GM19238 (cell line): ENCODE measurements around the gene ATXN1.

ENCODE experiments used
- DNase-seq: peaks from one replicate; pipeline ENCODE4 v3.0.0; 2011; ENCODE audit warnings: low spot score; ENCODE audit not compliant: insufficient read length

Gene ATXN1

DNA sequence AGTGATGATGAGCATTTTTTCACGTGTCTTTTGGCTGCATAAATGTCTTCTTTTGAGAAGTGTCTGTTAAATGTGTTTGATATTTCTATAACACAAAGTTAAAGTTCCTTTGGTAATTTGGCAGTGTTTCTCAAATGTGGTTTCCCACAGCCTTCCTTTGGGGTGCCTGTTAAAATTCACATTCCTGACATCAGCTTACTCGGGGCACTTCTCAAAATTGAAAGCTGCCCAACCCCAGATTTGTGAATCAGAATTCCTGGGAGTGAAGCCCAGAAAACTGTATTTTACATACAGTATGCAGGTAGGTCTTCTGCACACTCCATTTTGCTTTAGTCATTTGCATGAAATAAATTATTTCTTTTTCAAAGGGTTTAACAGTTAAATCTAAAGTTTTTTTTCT lies 315.0 kb downstream of the ATXN1 start:
- DNase-seq, result no peak

DNA sequence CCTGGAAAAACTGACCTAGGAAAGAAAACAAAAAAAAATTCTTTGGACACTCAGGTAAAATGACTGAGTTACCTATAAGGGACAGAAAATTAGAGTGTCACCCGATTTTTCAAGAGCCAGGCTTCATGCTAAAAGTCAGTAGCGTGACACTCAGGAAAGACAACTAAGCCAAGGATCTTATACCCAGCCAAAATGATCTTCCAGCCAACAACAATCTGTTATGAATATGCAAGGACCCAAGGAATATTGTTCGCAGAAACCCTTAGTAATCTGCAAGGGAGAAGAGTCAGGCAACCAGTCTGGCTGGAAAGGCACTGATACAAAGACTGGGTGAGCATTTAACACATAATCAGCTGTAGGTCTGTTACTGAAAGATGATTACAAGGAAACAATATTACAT lies 319.2 kb downstream of the ATXN1 start:
- DNase-seq, result no peak

DNA sequence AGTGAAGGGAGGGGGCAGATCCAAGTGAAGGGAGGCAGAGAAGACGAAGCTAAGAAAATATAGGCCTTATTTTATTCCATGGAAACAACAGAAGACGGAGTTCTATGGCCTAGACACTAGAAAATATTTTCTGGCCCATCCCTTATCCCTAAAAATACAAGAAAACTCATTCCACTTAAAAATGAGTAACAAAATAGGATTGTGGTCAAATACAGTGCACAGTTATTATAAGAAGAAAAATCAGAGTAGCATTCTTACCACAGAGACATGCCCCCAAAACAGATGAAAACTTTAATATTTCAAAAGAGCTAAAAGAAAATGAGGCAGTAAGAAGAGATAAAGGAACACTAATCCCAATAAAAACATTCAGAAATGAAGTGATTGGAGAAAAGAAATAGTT lies 320.0 kb downstream of the ATXN1 start:
- no peak for DNase-seq

DNA sequence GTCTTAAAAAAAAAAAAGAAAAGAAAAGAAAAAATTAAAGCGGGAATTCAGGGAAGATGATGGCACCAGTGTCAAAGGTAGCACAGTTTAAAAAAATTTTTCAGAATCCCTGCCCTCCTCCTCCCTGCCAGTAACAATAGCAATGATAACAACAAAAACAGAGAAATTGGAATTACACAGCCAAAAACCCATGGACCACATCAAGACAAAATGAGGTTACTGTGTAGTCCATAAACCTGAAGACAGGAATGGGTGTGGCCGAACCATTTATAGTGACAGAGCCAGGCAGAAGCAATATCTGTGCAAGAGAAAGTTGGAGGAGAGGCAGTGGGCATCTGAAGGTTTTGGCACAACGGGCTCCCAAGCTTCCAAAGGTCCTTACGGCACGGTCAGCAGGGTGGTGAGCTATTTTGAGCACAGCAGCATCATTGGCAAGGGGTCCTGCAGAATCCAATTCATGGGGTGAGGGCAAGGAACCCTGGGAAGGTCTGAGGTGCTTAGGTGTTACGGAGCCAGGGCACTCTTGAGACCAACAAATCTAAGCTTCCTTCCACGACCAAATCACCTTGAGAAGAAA lies 320.5 kb downstream of the ATXN1 start:
- no peak for DNase-seq

DNA sequence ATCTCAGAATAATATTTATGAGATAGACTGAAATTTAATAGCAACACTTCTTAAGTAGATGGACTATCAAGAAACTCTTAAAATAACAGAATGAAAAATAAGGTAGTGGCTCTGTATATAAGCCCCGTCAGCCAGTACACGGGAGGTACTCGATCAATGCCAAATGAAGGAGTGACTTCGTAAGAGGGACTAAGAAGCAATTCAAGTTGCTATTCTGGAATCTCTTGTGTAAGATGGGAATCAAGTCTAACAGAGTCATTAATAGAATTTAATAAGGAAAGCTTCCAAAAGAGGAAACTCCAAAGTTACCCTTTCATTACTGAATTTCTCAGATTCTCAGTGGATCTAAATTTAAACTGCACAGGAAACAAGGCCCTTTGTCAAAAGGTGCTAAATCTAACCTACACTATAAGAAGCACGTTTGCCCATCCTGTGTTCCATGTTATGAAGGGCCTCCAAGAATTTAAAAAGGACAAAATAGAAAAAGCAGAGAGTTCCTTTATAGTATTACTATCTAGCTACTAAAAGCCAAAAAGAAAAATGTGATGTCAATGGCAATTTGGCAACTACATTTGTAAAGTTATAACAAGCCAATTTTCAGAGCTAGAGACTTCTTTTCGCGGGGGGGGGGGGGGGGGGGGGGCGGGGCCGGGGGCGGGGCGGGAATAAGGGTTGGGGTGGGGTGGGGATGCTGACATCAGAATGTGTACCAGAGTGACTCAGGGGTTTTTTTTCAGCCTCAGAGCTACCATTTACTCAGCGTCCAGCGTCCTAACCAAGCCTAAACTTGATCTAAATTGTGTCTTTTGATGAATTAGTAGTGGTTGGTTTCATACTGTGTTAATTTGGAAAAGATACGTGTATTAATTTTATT lies 322.3 kb downstream of the ATXN1 start:
- DNase-seq, result no peak

DNA sequence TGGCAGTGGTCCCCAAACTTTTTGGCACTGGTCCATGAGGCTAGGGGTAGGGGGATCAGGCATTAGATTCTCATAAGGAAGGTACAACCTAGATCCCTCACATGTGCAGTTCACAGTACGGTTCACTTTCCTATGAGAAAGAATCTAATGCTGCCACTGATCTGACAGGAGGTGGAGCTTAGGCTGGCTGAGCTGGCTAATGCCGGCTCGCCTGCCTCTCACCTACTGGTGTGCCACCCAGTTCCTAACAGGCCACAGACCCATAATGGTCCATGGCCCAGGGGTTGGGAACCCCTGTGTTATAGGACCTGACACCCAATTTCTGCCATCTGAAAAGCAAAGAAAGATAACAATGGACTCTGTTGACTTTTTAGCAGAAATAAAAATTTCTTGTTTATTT lies 323.3 kb downstream of the ATXN1 start:
- no peak for DNase-seq

DNA sequence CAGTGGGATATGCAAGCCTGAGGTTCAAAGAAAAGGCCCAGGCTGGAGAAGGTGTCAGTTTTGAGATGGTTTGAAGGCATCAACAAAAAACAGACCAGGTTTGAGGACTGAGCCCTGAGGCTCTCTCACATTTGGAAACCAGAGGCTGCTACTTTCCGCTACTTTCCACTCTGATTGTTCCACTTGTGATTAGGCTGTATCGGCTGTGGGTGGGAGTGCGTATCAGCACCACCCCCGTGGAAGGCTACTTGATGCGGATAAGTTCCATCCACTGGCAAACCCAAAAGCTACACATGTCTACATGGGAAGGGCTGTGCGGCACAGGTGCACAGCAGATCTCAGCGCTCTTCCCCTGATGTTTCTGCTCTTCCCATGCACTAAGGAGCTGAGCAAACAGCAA lies 324.2 kb downstream of the ATXN1 start:
- no peak for DNase-seq

DNA sequence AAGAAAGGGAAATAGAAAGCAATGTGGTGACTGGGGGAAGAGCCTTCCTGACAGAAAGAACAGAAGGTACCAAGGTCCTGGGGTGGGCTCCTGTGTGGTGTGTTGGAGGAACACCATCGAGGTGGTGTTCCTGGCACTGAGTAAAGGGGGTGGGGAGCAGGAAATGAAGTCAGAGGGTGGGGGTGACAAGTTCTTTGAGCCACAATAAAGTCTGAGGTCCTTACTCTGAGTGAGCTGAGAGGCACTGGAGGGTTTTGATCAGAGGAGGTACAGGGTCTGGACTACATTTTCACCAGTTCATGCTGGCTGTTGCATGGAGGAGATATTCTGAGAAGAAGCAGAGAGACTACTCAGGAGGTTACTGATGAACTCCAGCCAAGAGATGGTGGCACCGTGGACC lies 324.7 kb downstream of the ATXN1 start:
- no peak for DNase-seq

DNA sequence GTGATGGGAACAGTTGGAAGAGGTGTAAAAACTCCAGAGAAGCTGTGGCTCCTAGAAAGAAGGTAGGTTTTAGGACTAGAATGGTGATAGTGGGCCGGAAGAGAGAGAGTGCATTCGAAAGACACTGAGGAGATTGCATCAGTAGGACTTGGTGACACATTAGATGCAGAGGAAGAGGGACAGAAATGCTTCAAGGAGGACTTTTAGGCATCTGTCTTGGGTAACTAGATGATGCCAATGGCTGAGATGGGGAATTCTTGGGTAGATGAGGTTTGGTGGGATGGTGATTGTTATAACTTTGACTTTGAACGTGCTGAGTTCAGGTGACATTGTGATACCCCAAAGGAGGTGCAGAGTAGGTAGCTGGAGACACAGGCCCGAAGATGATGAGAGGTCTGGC lies 326.4 kb downstream of the ATXN1 start:
- no peak for DNase-seq

DNA sequence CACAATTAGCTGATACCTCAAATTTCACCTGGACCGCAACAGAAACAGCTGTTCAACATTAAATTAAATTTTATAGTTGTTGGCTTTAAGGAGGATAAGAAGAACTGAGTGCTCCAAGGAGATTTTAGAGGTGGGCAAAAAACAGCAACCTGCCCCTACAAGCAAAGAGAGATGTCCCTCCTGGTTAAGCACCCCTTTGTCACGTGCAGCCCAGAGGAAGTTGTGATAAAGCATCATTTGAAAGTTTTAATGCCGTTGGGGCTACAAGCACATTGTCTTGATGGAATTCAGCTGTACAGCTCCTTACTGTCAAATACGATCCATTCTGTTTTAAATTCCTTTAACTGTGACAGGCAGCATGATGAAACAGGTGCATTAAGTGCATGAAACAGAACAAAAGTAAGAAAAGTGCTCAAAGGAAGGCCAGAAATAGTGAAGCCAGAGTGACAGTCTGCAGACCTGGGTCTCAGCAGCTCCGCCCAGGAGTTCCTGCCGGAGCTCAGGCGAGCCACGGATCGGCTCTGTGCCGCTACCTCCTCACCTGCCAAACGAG lies 327.8 kb downstream of the ATXN1 start:
- DNase-seq, result no peak

DNA sequence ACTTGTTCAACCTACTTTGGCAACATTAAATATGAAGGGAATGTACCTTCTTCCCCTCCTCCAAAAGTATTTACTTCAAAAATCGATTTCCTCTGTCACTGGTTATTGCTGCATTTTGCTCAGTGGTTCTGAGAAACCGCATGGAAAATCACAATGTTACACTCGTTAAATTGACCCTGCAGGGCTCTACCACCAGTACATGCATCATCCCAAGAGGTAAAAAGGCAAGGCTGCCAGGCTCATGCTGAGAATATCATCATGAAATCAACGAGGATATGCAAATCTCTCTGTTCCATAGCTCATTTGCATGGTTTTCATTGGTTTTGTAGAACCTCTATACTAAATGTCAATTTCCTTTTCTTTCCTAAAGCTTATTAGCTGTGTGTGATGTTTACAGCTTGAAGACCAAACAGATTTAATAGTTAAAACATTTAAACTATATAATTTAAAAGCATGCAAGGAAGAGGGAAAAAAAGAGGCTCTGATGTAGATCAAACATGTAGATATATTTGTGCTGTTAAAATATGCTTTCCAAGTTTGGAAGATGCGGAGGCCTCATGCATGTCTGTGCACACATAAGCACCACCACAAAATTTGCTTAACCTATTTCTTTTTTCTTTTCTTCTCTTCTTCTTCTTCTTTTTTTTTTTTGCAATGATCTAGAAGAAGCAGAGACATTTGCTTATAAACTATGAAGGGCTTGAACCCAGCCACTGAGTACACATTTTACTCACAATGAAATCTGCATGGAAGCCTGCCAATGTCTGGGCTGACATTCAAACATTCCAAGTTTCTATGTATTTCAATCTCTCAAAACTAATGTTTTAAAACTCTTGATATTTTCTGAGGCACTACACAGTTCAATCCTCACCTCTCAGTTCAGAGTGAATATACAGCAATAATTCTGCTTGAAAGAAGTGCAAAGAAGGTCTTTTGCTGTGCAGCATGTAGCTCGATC lies 328.9 kb downstream of the ATXN1 start:
- no peak for DNase-seq

DNA sequence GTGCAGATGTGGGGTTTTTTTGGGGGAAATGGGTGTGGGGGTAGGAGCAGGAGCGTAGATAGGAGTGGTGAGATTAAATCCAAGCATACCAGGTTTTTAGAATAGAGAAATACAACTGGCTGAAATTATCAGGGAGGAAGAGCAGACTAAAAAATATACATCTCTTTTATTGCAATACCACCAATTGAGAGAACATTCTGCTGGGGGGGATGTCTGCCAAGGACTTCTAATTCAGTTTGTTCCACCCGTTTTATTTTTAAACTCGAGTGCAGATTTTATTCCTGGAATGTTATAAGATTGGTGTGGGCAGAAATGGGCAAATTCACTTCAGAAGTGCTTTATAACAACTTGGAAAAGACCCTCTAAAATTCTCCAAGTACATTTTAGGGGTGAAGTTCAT lies 330.2 kb downstream of the ATXN1 start:
- DNase-seq, result no peak

DNA sequence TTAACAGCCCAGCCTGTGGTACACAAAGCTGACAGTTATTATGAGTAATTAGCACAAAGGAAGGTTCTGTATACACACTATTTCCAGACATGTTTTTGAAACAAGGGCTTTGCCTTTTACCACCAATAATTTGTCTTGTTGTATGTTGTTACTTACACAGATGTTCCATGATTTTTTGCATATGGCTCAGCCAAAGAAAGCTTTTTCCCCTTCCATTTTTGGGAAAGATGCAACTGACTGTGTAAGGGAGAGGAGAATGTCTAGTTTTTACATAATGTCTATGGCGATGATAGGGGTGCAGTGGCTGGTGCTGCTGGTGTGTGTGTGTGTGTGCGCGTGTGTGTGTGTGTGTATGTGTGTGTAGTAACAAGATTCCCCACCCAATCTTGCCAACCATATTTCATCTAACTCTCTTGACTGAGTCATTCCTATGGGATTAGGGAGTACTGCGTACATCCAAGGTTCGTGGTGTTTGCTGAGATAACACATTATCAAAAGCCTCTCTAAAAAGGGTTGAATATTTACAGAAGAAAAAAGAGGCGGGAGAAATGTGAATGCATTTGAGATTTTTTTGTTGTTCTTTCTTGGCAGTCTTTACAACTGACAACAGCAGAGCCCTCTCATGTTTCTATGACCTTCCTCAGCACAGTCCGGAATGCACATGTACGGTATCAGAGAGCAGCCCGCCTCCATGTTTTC lies 330.7 kb downstream of the ATXN1 start:
- DNase-seq, result no peak

DNA sequence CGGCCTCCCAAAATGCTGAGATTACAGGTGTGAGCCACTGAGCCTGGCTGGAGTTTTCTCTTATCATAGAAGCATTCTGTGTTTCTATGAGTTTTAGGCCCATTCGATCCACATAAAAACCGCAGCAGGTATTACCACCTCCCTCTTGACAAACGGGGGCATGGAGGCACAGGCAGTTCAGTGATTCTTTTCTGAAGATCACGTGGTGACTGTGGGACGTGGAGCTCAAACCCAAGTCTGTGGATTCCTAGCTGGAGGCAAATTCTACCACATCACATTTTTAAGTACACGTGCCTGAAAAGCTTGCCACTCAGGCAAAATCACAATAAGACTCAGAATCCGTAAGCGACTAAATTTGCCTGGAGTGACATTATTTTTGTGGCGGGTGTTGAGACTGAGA lies 331.6 kb downstream of the ATXN1 start:
- no peak for DNase-seq

DNA sequence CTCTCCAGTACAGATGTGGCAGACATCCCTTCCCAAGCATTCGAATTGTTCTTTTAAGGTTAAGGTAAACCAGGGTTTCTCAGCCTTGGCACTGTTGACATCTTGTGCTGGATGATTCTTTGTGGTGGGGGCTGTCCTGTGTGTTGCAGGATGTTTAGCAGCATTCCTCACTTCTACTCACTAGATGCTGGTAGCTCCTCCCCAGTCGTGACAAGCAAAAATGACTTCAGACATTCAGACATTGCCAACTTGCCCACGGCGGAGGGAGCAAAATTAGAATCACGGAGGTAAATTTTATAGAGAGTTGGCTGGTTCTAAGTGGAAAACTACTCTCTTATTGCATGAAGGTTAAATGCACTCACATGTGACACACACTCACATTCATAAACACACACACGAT lies 334.1 kb downstream of the ATXN1 start:
- no peak for DNase-seq

DNA sequence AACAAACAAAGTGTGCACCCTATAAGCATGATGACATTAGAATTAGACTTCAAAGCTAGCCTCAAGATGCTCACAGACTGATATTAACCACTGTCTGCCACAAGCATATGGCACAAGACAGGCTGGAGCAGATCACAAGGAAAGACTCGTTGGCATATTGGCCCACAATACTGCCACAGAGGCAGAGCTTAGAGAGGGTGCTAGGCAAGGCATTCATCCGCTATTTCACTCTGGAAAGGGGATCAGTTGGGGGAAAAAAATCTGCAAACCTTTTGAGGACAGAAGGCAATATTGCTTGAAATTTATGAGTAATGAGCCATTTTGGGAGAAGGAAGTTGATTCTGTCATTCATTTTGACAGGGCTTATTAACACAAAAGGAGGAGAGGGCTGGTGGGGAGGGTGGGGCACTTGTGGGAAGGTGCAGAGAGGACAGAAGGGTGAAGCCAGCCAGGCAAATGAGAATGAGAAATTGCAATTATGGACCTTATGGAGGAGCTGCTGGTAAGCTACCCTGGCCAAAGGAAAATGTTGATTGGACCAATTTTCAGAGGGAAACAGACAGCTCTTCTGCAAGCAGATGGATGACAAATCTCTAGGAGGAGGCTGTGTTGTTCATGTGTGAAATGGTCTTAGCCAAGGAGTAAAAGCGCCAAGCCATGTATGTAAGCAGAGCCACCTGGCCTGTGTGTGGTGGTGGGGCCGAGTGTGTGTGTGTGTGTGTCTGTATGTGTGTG lies 335.2 kb downstream of the ATXN1 start:
- DNase-seq, result no peak

DNA sequence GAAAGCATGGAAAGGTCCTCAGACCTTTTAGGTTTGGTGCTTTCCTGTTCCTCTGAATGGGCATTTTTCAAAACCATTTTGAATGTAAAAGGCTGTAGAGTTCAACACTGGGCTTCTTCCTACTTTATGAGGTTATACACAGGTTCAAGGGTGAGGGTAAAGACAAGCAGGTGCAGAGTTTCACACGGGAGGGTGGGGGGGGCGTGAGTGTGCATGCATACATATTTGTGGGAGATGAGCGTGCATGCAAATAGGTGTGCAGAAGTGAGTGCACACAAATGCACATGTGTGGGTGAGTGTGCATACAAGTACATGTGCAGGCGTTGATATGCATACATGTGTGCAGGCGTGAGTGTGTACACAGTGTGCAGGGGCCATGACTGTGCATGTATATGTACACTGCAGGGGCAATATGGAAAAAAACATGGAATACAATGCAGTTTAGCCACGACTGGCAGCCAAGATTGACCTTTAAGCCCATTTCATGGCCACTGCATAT lies 339.7 kb downstream of the ATXN1 start:
- no peak for DNase-seq

DNA sequence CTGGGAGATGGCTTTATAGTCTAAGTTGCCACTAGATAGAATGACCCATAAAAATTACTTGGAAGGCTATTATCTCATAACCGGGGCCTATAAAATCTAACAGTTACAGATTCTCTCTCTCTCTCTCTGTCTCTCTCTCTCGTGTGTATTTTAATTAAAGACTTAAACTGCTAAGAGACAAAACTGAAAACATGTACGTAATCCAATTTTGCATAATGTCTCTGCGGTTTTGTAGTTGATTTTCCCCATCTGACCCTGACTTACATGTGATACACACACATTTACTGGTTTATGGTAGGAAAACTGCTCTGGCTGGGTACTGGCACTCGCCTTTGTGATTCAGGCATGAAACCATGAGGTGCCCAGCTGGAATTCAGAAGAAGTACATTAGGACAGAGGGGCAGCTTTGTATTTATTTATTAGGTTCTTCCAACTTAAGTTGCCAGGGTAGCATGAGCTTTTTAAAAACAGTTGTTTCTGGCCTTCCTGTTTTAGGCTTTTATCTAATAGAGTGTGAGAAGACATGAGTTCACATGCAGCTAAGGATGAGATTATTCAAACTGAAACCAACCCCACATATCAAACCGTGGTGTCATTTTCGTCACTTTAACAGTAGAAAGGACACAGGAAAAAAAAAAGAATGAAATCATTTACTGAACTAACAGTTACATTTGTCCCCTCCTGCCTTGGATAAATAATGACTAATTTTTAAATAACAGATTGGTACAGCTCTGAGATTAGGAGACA lies 340.4 kb downstream of the ATXN1 start:
- DNase-seq, result peak; percentile 24

DNA sequence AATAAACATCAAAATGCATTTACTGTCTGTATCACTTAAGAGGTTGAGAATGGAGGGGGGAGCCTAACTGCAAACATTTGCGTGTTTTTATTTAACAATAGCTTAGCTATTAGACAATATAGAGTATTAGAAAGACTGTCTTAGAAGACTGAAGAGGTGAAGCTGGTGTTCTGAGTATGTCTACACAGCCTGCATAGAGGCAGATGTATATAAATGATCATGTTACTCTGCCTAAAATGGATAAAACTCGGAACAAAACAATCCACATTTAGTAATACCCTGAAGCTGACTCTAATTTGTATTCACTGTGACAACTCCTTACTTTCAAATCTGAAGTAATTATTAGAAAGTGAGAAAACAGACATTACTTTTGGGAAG lies 340.9 kb downstream of the ATXN1 start:
- no peak for DNase-seq
